Thyroid gland (tissue), 4 donors: ENCODE data around the gene TP53BP2.

ENCODE experiments used
- CTCF ChIP-seq, 6 experiments: fragments of 200-600 bp in 3 of 6; fragments of 450-650 bp in 3 of 6; sonication (generic) in 3 of 6; IDR thresholded peaks; one replicate each; pipeline ENCODE4 v1.5.1; 2016 to 2019; ENCODE audit warnings: antibody characterized with exemption in 6 of 6, mild to moderate bottlenecking in 2 of 6, inconsistent platforms in 1 of 6, moderate library complexity in 1 of 6
- POLR2A ChIP-seq, 2 donors: fragments of 450-650 bp; IDR thresholded peaks; one replicate each; pipeline ENCODE4 v1.6.1; 2017; ENCODE audit warnings: antibody characterized with exemption in 2 of 2, mild to moderate bottlenecking in 2 of 2, moderate library complexity in 1 of 2

DNA sequence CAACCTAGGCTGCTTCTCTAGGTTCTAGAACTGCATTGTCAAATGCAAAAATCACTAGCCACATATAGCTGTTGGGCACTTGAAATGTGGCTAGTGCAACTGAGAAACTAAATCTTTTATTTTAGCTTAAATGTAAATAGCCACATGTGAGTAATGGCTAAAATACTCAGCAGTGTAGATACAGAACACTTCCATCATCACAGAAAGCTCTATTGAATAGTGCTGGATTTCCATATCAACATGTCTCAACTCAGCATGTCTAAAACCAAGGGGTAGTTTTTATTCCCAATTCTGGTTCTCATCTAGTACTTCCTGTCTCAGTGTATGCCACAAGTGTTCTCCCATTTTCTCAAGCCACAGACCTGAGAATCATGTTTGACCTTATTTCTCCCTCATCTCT lies 7.5 kb upstream of the TP53BP2 start:
- TF ChIP-seq CTCF (IDR thresholded peaks at IDR 0.05) (no peak), POLR2A (IDR thresholded peaks at IDR 0.05) (no peak)
